Kidney epithelial cell (primary cell): Measurements from ENCODE around the gene PTPN1. TPM values are rescaled to one million over a fixed set of nuclear protein-coding genes. Genes with fewer than 3 reads are reported as not detected.

Experiments
- DNase-seq: peaks from one replicate; pipeline ENCODE4 v3.0.0-alpha.2; 2010; ENCODE audit warnings: low read depth
- H3K27me3 ChIP-seq: 2 replicates; pipeline ENCODE4 v1.6.0; 2011; ENCODE audit warnings: low read length; ENCODE audit not compliant: control insufficient read depth, insufficient read depth
- H3K36me3 ChIP-seq: 2 replicates; pipeline ENCODE4 v1.5.1; 2011; ENCODE audit warnings: low read length; ENCODE audit not compliant: control insufficient read depth, insufficient read depth
- H3K4me3 ChIP-seq: 2 replicates; pipeline ENCODE4 v1.5.1; 2011; ENCODE audit warnings: low read depth, mild to moderate bottlenecking, control low read depth, low read length
- CTCF ChIP-seq: IDR thresholded peaks from 2 replicates; pipeline ENCODE4 v1.5.1; 2011; ENCODE audit warnings: mild to moderate bottlenecking, moderate library complexity, low read length, control low read depth, inconsistent platforms; ENCODE audit not compliant: insufficient read depth, poor library complexity, severe bottlenecking
- total RNA-seq: library from RNA; depleted of rRNA; stranded (reverse); fragments of >200 nt; gene quantifications from 2 replicates; pipeline ENCODE4 v1.2.3, GENCODE V29; 2015

The PTPN1 gene
- total RNA-seq, 1 donor from 2014 or later: 36.9 TPM

GRCh38 chr20:50579511-50579910, 69.3 kb downstream of the PTPN1 start:
- no peak for DNase-seq
- no peaks in the 10 kb centered on the region for H3K27me3 ChIP-seq
- no peak for TF ChIP-seq CTCF
- peaks cover 7% of the 10 kb centered on the region for H3K36me3 ChIP-seq
- H3K4me3 ChIP-seq: no peak overlapping the region

DNA sequence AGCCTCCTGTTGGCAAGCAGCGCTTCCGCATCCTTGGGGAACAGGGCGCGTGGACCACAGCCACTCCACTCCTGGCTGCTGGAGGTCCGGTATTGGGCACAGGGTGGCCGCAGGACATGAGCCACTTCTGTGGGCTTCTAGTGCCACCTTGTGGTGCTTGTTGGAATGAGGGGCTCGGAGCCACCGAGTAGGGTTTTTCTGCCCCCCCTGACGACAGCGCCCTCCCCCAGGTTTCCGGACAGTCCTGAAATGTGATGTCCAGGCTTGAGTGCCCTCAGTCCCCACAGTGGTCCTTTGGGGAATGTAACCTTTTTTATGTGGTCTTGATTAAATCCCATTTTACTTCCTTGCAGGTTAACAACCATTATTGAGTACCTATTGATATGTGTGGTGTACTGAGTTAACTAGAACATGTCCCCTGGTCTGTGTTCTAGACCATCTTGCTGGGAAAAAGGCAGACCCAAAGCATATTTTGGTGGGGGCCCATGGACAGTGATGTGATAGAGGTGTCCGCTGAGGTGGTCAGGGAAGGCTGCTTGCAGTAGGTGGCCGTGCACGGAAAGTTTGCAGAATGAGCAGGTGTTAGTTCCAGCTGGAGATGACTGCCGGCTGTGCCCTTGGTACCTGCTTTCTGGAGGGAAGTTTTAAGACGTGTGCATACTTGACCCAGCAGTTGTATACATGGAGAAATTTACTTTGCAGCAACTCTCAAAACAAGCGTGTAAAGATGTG, 70.0 kb downstream of the PTPN1 start:
- TF ChIP-seq CTCF: peak; percentile 85
- Histone ChIP-seq H3K4me3 (no peak overlapping the region), H3K36me3 (peaks cover 5% of the 10 kb centered on the region), H3K27me3 (no peaks in the 10 kb centered on the region)
- DNase-seq: no peak

DNA sequence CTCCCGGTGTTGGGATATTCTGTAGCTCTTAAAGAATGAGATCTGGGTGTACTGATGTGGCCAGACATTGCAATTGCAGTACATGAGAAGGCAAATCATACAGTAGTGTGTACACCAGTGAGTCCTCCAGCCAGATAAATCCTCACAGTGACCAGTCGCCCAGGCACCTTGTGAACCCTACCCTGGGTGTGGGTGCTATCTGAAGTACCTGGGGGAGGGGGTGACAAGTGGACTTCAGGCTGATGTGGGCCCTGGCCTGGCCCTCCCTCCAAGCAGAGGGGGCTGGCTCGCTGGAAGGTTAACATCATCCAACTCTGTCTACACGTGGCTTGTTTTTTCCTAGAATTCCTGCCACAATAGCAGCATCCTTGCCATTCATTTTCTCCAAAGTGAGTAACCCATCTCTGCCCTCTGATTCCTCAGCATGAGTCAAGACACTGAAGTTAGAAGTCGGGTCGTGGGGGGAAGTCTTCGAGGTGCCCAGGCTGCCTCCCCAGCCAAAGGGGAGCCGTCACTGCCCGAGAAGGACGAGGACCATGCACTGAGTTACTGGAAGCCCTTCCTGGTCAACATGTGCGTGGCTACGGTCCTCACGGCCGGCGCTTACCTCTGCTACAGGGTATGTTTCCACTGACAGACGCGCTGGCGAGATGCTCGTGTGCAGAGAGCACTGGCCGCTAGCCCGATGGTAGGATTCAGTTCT, 70.8 kb downstream of the PTPN1 start:
- no peak for TF ChIP-seq CTCF
- Histone ChIP-seq H3K4me3 (no peak overlapping the region), H3K36me3 (peaks cover 6% of the 10 kb centered on the region), H3K27me3 (no peaks in the 10 kb centered on the region)
- no peak for DNase-seq

DNA sequence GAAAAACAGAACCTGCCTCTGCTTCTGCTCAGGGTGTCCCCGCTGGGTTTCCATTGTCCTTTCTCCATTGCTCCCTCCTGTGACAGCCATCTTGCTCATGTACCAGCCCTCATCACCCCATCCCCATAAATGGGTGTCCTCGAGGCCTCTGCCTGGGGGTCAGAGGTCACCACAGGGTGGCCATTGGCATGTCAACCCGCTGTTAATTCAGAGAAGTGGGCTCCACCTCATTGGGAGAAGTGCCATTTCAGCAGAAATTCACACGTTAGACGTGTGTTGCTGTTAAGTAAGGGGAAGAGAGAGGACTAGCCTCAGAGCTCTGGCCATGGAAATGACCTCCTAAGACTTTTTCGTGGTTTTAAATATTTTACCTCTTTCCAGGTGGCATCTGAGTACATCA, 71.9 kb downstream of the PTPN1 start:
- no peak for TF ChIP-seq CTCF
- Histone ChIP-seq H3K36me3 (peaks cover 7% of the 10 kb centered on the region), H3K4me3 (no peak overlapping the region)

GRCh38 chr20:50582591-50583234, 72.5 kb downstream of the PTPN1 start:
- TF ChIP-seq CTCF: no peak
- Histone ChIP-seq H3K27me3 (no peaks in the 10 kb centered on the region), H3K36me3 (peaks cover 7% of the 10 kb centered on the region), H3K4me3 (no peak overlapping the region)
- DNase-seq: no peak

More for the DNA sequence above, 71.9 kb downstream of the PTPN1 start:
- no peak for DNase-seq
- H3K27me3 ChIP-seq: no peaks in the 10 kb centered on the region
